GM12864 (cell line): ENCODE data around the gene HASPIN.

Source experiments
- DNase-seq: peaks from one replicate; pipeline ENCODE4 v3.0.0-alpha.2; 2011; ENCODE audit warnings: low read depth
- H3K4me3 ChIP-seq: 2 replicates; pipeline ENCODE4 v1.5.1; 2011; ENCODE audit warnings: mild to moderate bottlenecking, low read depth, low read length, control low read depth
- CTCF ChIP-seq: IDR thresholded peaks from 2 replicates; pipeline ENCODE4 v1.5.1; 2011; ENCODE audit warnings: low read depth, mild to moderate bottlenecking, moderate library complexity, low read length, control low read depth, inconsistent platforms; ENCODE audit errors: missing control alignments

HASPIN gene

GRCh38 chr17:3748576-3748975 is 24.9 kb downstream of the HASPIN start:
- no peak overlapping the region for H3K4me3 ChIP-seq
- TF ChIP-seq CTCF = no peak
- no peak for DNase-seq

GRCh38 chr17:3750296-3750695 is 26.6 kb downstream of the HASPIN start:
- TF ChIP-seq CTCF = no peak
- no peak for DNase-seq
- no peak overlapping the region for H3K4me3 ChIP-seq

DNA sequence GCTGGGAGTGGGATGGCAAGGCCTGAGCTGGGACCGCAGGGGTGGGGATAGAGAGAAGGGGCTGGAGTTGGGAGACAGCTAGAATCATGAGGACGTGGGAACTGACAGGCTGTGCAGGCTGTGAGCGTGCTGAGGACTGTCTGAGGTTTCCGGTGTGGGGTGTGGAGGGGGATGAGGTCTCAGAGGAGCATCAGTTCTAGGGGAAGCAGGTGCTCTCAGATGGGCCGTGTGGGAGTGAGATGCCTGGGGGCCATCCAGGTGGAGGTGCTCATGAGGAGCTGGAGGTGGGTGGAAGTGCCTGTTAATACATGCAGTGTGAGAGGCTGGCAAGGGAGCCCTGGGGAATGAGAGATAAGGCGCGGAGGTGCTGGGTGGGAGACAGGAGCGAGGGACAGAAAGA is 27.2 kb downstream of the HASPIN start:
- no peak for DNase-seq
- no peak overlapping the region for H3K4me3 ChIP-seq
- TF ChIP-seq CTCF = no peak

DNA sequence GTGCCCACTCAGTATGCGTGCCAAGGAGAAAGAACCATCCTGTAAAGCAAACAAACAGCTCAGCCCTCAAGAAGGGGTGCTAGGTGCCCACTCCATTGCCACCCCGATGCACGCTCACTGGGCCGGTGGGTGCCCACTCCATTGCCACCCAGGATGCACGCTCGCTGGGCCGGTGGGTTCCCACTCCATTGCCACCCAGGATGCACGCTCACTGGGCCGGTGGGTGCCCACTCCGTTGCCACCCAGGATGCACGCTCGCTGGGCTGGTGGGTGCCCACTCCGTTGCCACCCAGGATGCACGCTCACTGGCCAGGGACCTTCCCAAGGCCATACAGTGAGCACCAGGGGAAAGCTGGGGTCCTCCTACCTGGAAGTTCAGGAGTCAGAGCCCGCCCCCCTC is 28.1 kb downstream of the HASPIN start:
- no peak overlapping the region for H3K4me3 ChIP-seq
- DNase-seq = no peak
- no peak for TF ChIP-seq CTCF

DNA sequence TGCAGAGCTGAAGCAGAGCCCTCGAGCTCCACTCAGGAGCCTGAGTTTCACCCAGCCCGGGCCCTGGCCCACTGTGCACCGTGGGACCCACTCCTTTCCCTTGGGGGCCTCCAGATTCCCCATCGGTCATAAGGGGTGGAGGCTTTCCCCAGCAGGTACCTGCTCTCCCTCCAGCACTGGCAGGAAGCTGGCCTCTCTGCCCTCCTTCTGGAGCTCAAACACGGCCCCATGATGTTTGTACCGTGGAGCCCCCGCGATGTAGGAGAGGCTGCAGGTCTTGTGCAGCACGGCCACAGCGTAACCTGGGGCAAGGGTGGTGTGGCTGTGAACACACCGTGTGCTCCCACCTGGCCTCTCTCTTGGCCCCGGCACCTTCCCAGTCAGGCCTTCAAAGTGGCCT is 29.9 kb downstream of the HASPIN start:
- TF ChIP-seq CTCF = no peak
- DNase-seq = no peak
- no peak overlapping the region for H3K4me3 ChIP-seq

- no peak for DNase-seq
- no peak overlapping the region for H3K4me3 ChIP-seq
- no peak for TF ChIP-seq CTCF
These were observed 30.4 kb downstream of the HASPIN start for GRCh38 chr17:3754066-3754457.

DNA sequence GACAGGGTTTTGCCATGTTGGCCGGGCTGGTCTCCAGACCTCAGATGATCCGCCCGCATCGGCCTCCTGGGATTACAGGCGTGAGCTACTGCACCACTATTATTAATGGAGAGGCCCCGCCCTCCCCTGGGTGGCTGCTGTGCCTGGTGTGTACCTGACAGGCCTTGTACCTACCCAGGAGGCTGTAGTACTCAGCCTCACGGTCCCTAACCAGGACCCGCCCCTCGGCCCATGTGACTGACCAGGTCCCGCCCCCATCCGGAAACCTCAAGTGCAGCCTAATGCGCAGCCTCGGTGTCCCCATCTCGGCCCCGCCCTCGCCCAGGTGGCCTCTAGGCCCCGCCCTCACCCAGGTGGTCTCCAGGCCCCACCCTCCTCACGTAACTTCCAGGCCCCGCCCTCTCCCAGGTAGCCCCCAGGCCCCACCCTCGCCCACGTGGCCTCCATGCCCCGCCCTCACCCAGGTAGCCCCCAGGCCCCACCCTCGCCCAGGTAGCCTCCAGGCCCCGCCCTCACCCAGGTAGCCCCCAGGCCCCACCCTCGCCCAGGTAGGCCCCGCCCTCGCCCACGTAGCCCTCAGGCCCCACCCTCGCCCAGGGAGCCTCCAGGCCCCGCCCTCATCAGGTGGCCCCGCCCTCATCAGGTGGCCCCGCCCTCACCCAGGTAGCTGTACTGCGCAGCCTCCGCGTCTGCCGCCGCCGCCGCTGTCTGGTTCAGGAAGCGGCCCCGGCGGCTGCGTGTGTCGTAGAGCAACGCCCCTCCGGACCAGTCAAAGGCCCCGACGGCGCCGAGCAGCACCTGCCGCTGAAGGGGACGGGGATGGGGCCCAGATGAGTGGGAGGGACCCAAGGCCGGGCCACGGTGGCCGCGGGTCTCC is 31.0 kb downstream of the HASPIN start:
- no peak for TF ChIP-seq CTCF
- H3K4me3 ChIP-seq = no peak overlapping the region
- DNase-seq = no peak
